Karpas-422 (cell line): ENCODE results near the gene HIPK1. TPM values are rescaled to one million over a fixed set of nuclear protein-coding genes. Genes with fewer than 3 reads are reported as not detected.

Source experiments
- DNase-seq: peaks from one replicate; pipeline ENCODE4 v3.0.0-alpha.2; 2015
- H2AFZ ChIP-seq: fragments of 200-600 bp; sonication (generic); 2 replicates; pipeline ENCODE4 v1.6.1; 2014; ENCODE audit warnings: antibody characterized with exemption, low read length, mixed read lengths
- H3K27ac ChIP-seq: fragments of 200-600 bp; sonication (generic); 2 replicates; pipeline ENCODE4 v1.5.1; 2014; ENCODE audit warnings: mild to moderate bottlenecking, low read length, moderate library complexity
- H3K27me3 ChIP-seq: fragments of 200-600 bp; sonication (generic); 2 replicates; pipeline ENCODE4 v1.6.1; 2014; ENCODE audit warnings: low read length, mixed read lengths
- H3K36me3 ChIP-seq: fragments of 200-600 bp; sonication (generic); 2 replicates; pipeline ENCODE4 v1.6.1; 2014; ENCODE audit warnings: low read length, mixed read lengths; ENCODE audit not compliant: insufficient read depth
- H3K4me1 ChIP-seq: fragments of 200-600 bp; sonication (generic); 2 replicates; pipeline ENCODE4 v1.6.1; 2014; ENCODE audit warnings: mild to moderate bottlenecking, low read length, mixed read lengths
- H3K4me2 ChIP-seq: fragments of 200-600 bp; sonication (generic); 2 replicates; pipeline ENCODE4 v1.6.1; 2014; ENCODE audit warnings: low read length, low read depth, mild to moderate bottlenecking; ENCODE audit not compliant: poor library complexity, severe bottlenecking
- H3K4me3 ChIP-seq: fragments of 200-600 bp; sonication (generic); 2 replicates; pipeline ENCODE4 v1.5.1; 2014; ENCODE audit warnings: mild to moderate bottlenecking, antibody characterized with exemption, low read length, mixed read lengths
- H3K79me2 ChIP-seq: fragments of 200-600 bp; sonication (generic); 2 replicates; pipeline ENCODE4 v1.6.1; 2014; ENCODE audit warnings: mild to moderate bottlenecking, low read length, mixed read lengths
- H3K9ac ChIP-seq: fragments of 200-600 bp; sonication (generic); 2 replicates; pipeline ENCODE4 v1.6.0; 2014; ENCODE audit warnings: low read length
- H3K9me2 ChIP-seq: fragments of 200-600 bp; sonication (generic), shearing (Covaris generic); replicated peaks from 2 replicates; pipeline ENCODE4 v1.6.0; 2014; ENCODE audit warnings: mild to moderate bottlenecking, low read length, moderate library complexity; ENCODE audit not compliant: insufficient read depth
- H3K9me3 ChIP-seq: fragments of 300-700, 200-600 bp; sonication (generic); 2 replicates; pipeline ENCODE4 v1.6.1; 2014; ENCODE audit warnings: low read length, mixed read lengths
- H4K20me1 ChIP-seq: fragments of 200-600 bp; sonication (generic); 2 replicates; pipeline ENCODE4 v1.6.1; 2014; ENCODE audit warnings: mild to moderate bottlenecking, antibody characterized with exemption, low read length, low read depth; ENCODE audit not compliant: insufficient read depth
- total RNA-seq: library from RNA; depleted of rRNA; stranded (reverse); fragments of >200 nt; shearing (Covaris generic); gene quantifications from 2 replicates; pipeline ENCODE4 v1.2.3, GENCODE V29; 2014; ENCODE audit warnings: low replicate concordance; rRNA removed

Gene HIPK1
- total RNA-seq, result 25.7 and 36.0 TPM in 2 replicates

DNA sequence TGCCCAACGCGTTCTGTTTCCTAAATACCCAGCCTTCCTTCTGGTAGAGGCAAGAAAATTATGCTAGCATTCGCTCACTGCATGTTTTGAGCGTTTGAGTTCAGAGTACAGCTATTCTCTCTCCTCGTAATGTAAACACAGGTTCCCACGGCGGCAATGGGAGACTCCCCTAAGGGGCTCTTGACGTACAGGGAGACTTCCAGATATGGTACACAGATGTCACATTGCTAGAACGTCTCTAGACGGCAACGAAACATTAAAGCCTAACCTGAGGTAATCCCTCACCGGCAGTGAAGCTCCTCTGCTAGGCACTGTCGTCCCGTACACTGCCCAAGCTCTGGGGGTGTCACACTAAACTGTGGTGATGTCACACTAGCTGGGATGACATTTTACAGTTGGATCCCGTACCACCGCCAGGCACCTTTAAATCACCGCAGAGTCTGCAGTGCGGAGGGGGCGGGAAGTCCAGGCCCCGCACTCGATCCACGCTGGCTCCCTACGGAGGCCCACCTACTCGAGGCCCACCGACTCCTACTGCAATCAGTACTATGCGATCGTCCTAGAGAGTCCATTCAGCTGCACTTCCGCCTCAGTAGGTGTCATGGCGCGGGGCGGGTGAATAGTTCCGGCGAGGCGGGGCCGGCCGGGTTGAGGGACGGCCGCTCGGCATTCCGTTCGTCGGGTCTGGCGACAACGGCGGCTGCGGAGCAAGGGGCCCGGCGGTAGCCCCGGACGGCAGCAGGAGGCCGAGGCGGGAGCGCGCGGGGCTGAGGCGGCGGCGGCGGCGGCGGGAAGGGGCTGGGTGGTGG lies at the start of gene HIPK1:
HIPK1 (plus strand) TSS at position 384 of the 809 bp plus-strand sequence.
- H2AFZ ChIP-seq, result peak within 1 kb of the TSS; percentile 73
- H3K4me3 ChIP-seq, result peak within 1 kb of the TSS; percentile 91
- no peaks in the 10 kb centered on the region for H3K9me2 ChIP-seq
- no peaks in the 10 kb centered on the region for H3K9me3 ChIP-seq
- H3K27me3 ChIP-seq, result no peaks in the 10 kb centered on the region
- peak; percentile 96 for DNase-seq
- peak within 1 kb of the TSS; percentile 75 for H3K27ac ChIP-seq
- no peaks in the 10 kb centered on the region for H3K36me3 ChIP-seq
- H3K4me1 ChIP-seq, result peaks cover 36% of the 10 kb centered on the region
- peak within 1 kb of the TSS; percentile 76 for H3K9ac ChIP-seq
- peaks cover 5% of the 10 kb centered on the region; the same call in 1 of the 2 replicates for H4K20me1 ChIP-seq
- peaks cover 44% of the 10 kb centered on the region for H3K79me2 ChIP-seq
- peak within 1 kb of the TSS; percentile 92 for H3K4me2 ChIP-seq

DNA sequence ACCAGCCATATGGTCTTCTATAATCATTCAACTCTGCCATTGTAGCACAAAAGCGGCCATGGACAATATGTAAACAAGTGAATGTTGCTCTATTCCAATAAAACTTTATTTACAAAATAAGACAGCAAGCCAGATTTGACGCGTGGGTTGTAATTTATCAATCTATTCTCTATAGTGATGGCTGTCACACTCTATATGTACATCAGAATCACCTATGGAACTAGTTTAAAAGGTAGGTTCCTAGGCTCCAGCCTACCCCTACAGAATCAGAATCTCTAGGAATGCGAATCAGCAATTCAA lies 49.4 kb upstream of the HIPK1 start:
- Histone ChIP-seq H2AFZ (no peak overlapping the region), H3K9ac (no peak overlapping the region), H3K4me3 (no peak overlapping the region), H4K20me1 (no peaks in the 10 kb centered on the region), H3K4me2 (no peak overlapping the region), H3K4me1 (peaks cover 12% of the 10 kb centered on the region), H3K9me2 (no peaks in the 10 kb centered on the region), H3K9me3 (no peaks in the 10 kb centered on the region), H3K27ac (no peak overlapping the region), H3K36me3 (no peaks in the 10 kb centered on the region), H3K27me3 (no peaks in the 10 kb centered on the region), H3K79me2 (no peaks in the 10 kb centered on the region)
- no peak for DNase-seq

DNA sequence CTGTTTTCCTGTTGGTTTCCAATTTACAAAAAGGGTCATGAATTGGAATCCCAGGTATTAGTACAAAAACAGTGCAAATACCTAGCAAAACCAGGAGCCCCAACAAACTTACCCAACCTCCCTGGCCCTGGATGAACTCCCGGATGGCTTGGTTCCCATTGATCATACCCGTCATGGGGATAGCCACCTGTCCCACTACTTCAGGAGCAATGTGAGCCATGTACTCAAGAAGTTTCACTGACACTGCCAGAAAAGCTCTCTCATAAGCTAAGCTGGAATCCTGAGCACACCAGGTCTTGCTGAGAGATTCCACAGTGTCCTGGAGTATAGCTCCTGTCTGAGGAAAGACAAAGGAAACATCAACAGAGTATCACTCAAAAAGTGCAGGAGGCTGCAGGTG lies 47.5 kb upstream of the HIPK1 start:
- H3K79me2 ChIP-seq, result no peaks in the 10 kb centered on the region
- no peaks in the 10 kb centered on the region for H3K9me3 ChIP-seq
- no peak overlapping the region for H2AFZ ChIP-seq
- H3K9ac ChIP-seq, result no peak overlapping the region
- peaks cover 12% of the 10 kb centered on the region for H3K4me1 ChIP-seq
- no peaks in the 10 kb centered on the region for H3K9me2 ChIP-seq
- H3K4me3 ChIP-seq, result no peak overlapping the region
- H4K20me1 ChIP-seq, result no peaks in the 10 kb centered on the region
- H3K27ac ChIP-seq, result no peak overlapping the region
- no peaks in the 10 kb centered on the region for H3K27me3 ChIP-seq
- DNase-seq, result no peak
- H3K4me2 ChIP-seq, result no peak overlapping the region
- no peaks in the 10 kb centered on the region for H3K36me3 ChIP-seq

DNA sequence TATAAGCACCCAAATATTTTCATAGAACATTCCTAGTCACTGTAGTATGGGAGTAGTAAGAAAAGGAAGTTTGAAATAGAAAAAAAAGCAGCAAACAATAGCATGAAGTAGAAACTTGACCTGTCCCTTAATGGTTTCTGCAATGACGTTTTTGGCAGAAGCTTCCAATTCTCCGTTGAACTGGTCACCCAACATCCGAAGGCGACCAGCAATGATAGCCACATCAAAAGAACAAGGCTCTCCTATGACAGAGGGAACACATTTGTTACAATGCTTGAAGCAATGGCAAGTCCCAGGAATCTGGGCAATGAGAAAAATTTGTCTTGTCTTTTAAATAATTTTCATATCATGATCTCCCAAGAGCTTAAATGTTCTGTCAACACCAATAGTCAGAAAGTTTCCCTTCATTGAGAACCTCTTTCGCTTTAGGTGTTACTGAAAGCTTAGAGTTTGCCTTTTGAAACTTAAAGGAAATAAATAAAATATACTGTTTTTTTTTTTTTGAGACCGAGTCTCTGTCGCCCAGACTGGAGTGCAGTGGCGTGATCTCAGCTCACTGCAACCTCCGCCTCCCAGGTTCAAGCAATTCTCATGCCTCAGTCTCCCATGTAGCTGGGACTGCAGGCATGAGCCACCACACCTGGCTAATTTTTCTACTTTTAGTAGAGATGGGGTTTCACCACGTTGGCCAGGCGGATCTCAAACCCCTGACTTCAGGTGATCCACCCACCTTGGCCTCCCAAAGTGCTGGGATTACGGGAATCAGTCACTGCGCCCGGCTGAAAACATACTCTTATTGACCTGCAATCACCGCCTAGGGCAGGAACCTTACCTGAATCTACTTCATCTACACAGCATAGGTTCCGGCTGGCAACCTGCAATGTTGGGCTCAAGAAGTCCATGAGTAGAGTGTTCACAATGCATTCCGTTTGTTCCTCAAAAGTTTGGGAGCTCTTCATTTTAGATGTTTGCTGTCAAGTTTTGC lies 42.4 kb upstream of the HIPK1 start:
- Histone ChIP-seq H3K9ac (no peak overlapping the region), H3K79me2 (no peaks in the 10 kb centered on the region), H4K20me1 (no peaks in the 10 kb centered on the region), H3K27ac (no peak overlapping the region), H2AFZ (no peak overlapping the region), H3K4me3 (no peak overlapping the region), H3K4me2 (no peak overlapping the region), H3K4me1 (no peaks in the 10 kb centered on the region), H3K9me3 (no peaks in the 10 kb centered on the region), H3K36me3 (no peaks in the 10 kb centered on the region), H3K27me3 (no peaks in the 10 kb centered on the region), H3K9me2 (no peaks in the 10 kb centered on the region)
- no peak for DNase-seq

DNA sequence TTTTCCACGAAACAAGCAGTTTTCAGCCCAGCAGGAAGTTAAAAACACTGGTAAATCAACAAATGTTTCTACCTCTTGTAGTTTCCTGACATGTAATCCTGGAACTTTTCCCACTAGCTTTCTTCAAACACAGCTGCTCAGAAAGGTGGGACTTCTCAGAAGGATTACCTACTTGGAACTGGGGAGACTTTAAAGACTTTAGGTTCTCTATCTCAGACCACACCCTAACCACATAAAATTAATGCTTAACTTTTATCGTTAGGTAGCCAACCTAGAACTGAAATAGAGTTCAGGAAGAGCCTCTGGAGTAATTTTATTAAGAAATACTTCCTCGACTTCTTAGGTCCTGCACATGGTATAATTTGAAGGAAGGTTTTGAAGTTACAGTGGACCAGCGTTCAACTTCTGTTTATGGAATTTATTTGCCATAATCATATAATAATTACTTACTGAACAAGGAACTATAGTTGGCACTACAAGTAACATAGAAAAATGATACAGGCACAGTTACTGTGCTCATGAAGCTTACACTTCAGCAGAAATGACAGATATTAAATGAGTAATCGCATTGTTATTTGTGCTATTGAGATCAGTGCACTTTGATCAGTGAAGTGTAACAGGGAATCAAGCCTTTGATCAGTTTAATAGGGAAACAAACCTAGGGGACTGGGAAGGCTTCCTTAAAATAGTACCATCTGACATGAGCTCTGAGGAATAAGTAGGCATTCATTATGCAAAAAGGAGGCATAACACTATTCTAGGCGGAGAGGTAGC lies 41.5 kb upstream of the HIPK1 start, which contains the start of gene BCL2L15:
BCL2L15 (minus strand) TSS at position 180 of the 774 bp plus-strand sequence. CDS start 206 bp downstream, outside the sequence.
- Histone ChIP-seq H3K36me3 (no peaks in the 10 kb centered on the region), H3K4me3 (no peak within 1 kb of the TSS), H3K4me2 (no peak within 1 kb of the TSS), H3K9me2 (no peaks in the 10 kb centered on the region), H3K4me1 (no peaks in the 10 kb centered on the region), H3K27me3 (no peaks in the 10 kb centered on the region), H3K27ac (no peak within 1 kb of the TSS), H4K20me1 (no peaks in the 10 kb centered on the region), H3K79me2 (no peaks in the 10 kb centered on the region), H2AFZ (no peak within 1 kb of the TSS), H3K9me3 (no peaks in the 10 kb centered on the region), H3K9ac (no peak within 1 kb of the TSS)
- DNase-seq, result no peak

DNA sequence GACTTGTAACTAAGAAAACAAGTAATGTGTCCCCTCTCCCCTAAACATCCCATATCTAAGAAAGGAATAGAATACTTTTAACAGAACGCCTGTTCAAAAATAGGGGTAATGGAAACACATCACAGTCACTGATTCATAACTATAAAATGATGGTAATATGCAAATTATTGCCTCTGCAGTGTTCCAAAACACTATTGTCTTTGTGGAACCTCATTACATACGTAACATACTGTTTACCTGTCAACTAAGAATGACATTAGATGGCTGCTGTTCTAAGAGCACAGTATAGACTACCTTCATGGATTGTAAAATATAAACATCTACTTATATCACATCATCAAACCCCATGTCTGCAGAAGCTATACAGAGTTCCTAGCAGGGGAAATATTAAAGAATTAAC lies 38.3 kb upstream of the HIPK1 start:
- H3K4me3 ChIP-seq, result no peak overlapping the region
- no peak overlapping the region for H3K4me2 ChIP-seq
- no peaks in the 10 kb centered on the region for H3K79me2 ChIP-seq
- no peak overlapping the region for H3K27ac ChIP-seq
- no peaks in the 10 kb centered on the region for H3K9me2 ChIP-seq
- no peaks in the 10 kb centered on the region for H3K27me3 ChIP-seq
- no peak overlapping the region for H3K9ac ChIP-seq
- H3K36me3 ChIP-seq, result peaks cover 12% of the 10 kb centered on the region
- no peak overlapping the region for H2AFZ ChIP-seq
- DNase-seq, result no peak
- no peaks in the 10 kb centered on the region for H4K20me1 ChIP-seq
- no peaks in the 10 kb centered on the region for H3K9me3 ChIP-seq
- H3K4me1 ChIP-seq, result no peaks in the 10 kb centered on the region

DNA sequence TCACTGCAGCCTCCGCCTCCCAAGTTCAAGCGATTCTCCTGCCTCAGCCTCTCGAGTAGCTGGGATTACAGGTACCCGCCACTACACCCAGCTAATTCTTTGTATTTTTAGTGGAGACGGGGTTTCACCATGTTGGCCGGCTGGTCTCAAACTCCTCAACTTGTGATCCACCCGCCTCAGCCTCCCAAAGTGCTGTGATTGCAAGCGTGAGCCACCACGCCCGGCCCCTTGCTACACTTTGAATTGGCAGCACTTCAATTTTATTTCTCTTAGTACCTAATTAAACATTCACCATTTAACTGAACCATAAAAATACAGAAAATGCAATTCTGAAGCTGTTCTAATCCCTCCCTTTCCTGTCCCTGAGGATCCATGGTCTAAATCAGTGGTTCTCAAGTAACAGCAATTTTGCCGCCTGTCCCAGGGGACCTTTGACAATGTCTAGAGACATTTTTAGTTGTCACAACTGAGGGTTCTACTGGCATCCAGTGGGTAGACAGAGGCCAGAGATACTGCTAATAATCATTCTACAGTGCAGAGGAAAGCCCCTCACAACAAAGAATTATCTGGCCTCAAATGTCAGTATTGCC lies 37.4 kb upstream of the HIPK1 start:
- Histone ChIP-seq H3K36me3 (peaks cover 20% of the 10 kb centered on the region), H3K4me3 (no peak overlapping the region)
- DNase-seq, result no peak

More for the DNA sequence above, 37.4 kb upstream of the HIPK1 start:
- Histone ChIP-seq H3K27me3 (no peaks in the 10 kb centered on the region), H3K9me2 (no peaks in the 10 kb centered on the region), H2AFZ (no peak overlapping the region), H3K9me3 (no peaks in the 10 kb centered on the region), H4K20me1 (no peaks in the 10 kb centered on the region), H3K4me2 (no peak overlapping the region), H3K27ac (no peak overlapping the region), H3K9ac (no peak overlapping the region), H3K4me1 (no peaks in the 10 kb centered on the region), H3K79me2 (no peaks in the 10 kb centered on the region)
